Spleen (tissue), 11 donors: ENCODE measurements around the gene RAMP3. TPM values are rescaled to one million over a fixed set of nuclear protein-coding genes. Genes with fewer than 3 reads are reported as not detected.

ENCODE experiments used
- DNase-seq: peaks from one replicate; pipeline ENCODE4 v3.0.0-alpha.2; 2020
- H3K27ac ChIP-seq, 8 donors: fragments of 200-600 bp; sonication (generic) in 7 of 8; 1 replicate in 4 of 8; 2 replicates in 4 of 8; pipeline versions ENCODE4 v1.5.0 to v1.8.0; 2016 to 2021; ENCODE audit warnings: inconsistent platforms in 4 of 8, mild to moderate bottlenecking in 4 of 8, moderate library complexity in 1 of 8
- H3K27me3 ChIP-seq, 7 donors: fragments of 200-600 bp; sonication (generic) in 6 of 7; replicated peaks in 1 of 7; 1 replicate in 4 of 7; 2 replicates in 3 of 7; pipeline versions ENCODE4 v1.5.0 to v1.8.0; 2016 to 2021; ENCODE audit warnings: inconsistent platforms in 3 of 7, mild to moderate bottlenecking in 1 of 7
- H3K36me3 ChIP-seq, 6 donors: fragments of 200-600 bp; sonication (generic) in 5 of 6; 1 replicate in 4 of 6; 2 replicates in 2 of 6; pipeline versions ENCODE4 v1.5.0 to v1.8.0; 2016 to 2021; ENCODE audit warnings: inconsistent platforms in 2 of 6
- H3K4me1 ChIP-seq, 6 donors: fragments of 200-600 bp; sonication (generic) in 5 of 6; 1 replicate in 3 of 6; 2 replicates in 3 of 6; pipeline versions ENCODE4 v1.5.0 to v1.8.0; 2016 to 2021; ENCODE audit warnings: inconsistent platforms in 3 of 6
- H3K4me3 ChIP-seq, 8 donors: fragments of 200-600 bp; sonication (generic) in 7 of 8; 1 replicate in 4 of 8; 2 replicates in 4 of 8; pipeline versions ENCODE4 v1.5.0 to v1.8.0; 2016 to 2021; ENCODE audit warnings: inconsistent platforms in 4 of 8, mild to moderate bottlenecking in 4 of 8, moderate library complexity in 2 of 8
- H3K9me3 ChIP-seq, 8 donors: fragments of 200-600 bp; sonication (generic) in 7 of 8; 1 replicate in 4 of 8; 2 replicates in 4 of 8; pipeline versions ENCODE4 v1.5.0 to v1.8.0; 2016 to 2021; ENCODE audit warnings: inconsistent platforms in 4 of 8
- POLR2A ChIP-seq, 3 donors: fragments of 450-650 bp; IDR thresholded peaks; one replicate each; pipeline ENCODE4 v1.5.1; 2017; ENCODE audit warnings: antibody characterized with exemption in 3 of 3, mild to moderate bottlenecking in 1 of 3
- POLR2AphosphoS5 ChIP-seq, 3 donors: sonication (generic); formaldehyde crosslinking; IDR thresholded peaks; one replicate each; pipeline ENCODE4 v1.5.1; 2017; ENCODE audit warnings: antibody characterized with exemption in 3 of 3
- WGBS, 5 donors: extraction: QIAGEN DNeasy Blood & Tissue Kit in 3 of 5; methylation state at CpG; one replicate each; pipeline versions ENCODE4 v1.1.5 to v1.1.7; 2013 to 2018; 5-methylcytosine and 5-hydroxymethylcytosine counted together
- intact Hi-C: fragments of 100-400 bp; cut with DNase I; formaldehyde crosslinking; loops from one replicate; pipeline ENCODE4 v1.15.0; 2023; ENCODE audit warnings: low total_unique reads
- polyA plus RNA-seq, 3 donors: library from polyadenylated mRNA; stranded (reverse); fragments of 200-250 nt; gene quantifications; one replicate each; pipeline ENCODE4 v1.2.1, GENCODE V29; 2013
- total RNA-seq, 7 donors: library from RNA; depleted of rRNA in 3 of 7; stranded (reverse); fragments of >200 nt in 3 of 7; fragmentation: NEBNext Ultra II Directional in 4 of 7; extraction: Animal tissue kit (Norgen Biotek cat#: 25700) in 4 of 7; gene quantifications; one replicate each; pipeline versions ENCODE4 v1.1.0 to v1.2.1, GENCODE V29; 2016 to 2021
- TF ChIP-seq, protein P1 (sequence below), 11 experiments: fragments of 200-600 bp in 7 of 11; fragments of 450-650 bp in 4 of 11; sonication (generic) in 4 of 11; IDR thresholded peaks in 8 of 11; conservative IDR thresholded peaks in 3 of 11; 1 replicate in 7 of 11; 2 replicates in 4 of 11; pipeline versions ENCODE4 v1.4.0 to v1.8.0; 2016 to 2021; ENCODE audit warnings: antibody characterized with exemption in 11 of 11, inconsistent platforms in 4 of 11, mild to moderate bottlenecking in 1 of 11
- donor health status: healthy with polysubstance abuse.
- donor health status: DM: no; HTN: no; CAD: no; lungs with moderate emphysema.
- donor health status: DM: no; HTN: no; CAD: no.
- donor health status: Bipolar disorder and iron deficiency.
- donor health status: healthy.
- donor health status: DM: no; HTN: no; CAD: no.
- donor health status: DM: yes; HTN: yes; CAD: no.

RAMP3 gene
- total and polyA plus RNA-seq, 10 donors = 6.3 to 27.8 (median 13.6) TPM

DNA sequence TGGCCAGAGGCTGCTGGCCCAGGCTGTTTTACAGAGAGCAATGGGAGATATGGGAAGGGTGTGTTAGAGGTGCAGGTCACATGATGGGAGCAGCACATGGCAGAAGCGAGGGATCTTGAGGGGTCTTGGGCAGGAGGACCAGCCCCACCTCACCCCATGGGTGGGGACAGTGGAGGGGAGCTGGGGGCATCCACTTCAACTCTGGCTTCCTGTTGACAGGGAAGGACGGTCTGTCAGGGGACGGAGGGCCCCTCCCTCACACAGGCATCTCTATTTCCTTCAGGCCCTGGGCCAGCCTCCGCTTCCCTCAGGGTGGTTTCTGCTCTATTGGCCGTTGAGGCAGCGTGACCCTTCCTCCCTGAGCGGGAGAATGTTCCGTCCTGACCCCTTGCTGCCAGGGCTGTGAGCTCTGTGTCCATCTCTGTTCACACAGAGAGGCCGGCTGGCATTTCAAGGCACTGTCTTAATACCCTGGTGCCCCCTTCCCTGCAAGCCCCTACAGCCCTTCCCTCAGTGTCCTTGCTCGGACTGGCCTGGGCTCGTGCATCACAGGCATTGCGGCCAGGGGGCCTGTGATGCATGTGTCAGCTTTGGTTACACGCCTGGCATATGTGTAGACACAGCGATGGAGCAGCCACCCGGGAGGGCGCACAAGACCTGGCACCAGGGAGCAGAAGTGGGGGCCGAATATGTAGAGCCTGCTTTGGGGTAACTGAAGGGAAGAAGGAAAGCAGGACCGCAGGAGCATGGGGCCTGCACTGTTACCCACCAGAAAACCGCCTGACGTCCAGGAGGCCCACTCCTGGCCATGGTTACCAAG lies 31.8 kb downstream of the RAMP3 start:
- H3K36me3 ChIP-seq = no peaks in the 10 kb centered on the region
- peaks cover 0 to 4% (median 0%) of the 10 kb centered on the region in 6 donors for H3K4me1 ChIP-seq
- TF ChIP-seq, protein P1, sequence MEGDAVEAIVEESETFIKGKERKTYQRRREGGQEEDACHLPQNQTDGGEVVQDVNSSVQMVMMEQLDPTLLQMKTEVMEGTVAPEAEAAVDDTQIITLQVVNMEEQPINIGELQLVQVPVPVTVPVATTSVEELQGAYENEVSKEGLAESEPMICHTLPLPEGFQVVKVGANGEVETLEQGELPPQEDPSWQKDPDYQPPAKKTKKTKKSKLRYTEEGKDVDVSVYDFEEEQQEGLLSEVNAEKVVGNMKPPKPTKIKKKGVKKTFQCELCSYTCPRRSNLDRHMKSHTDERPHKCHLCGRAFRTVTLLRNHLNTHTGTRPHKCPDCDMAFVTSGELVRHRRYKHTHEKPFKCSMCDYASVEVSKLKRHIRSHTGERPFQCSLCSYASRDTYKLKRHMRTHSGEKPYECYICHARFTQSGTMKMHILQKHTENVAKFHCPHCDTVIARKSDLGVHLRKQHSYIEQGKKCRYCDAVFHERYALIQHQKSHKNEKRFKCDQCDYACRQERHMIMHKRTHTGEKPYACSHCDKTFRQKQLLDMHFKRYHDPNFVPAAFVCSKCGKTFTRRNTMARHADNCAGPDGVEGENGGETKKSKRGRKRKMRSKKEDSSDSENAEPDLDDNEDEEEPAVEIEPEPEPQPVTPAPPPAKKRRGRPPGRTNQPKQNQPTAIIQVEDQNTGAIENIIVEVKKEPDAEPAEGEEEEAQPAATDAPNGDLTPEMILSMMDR (IDR thresholded peaks at IDR 0.05 in 8 of 11, conservative IDR thresholded peaks at IDR 0.05 in 3 of 11) = no peak
- no peak for TF ChIP-seq POLR2A (IDR thresholded peaks at IDR 0.05)
- TF ChIP-seq POLR2AphosphoS5 (IDR thresholded peaks at IDR 0.05) = no peak
- no peaks in the 10 kb centered on the region for H3K27me3 ChIP-seq
- peak; percentile 62 for DNase-seq
- intact Hi-C loops = no loop called here
- H3K9me3 ChIP-seq = no peaks in the 10 kb centered on the region
- H3K4me3 ChIP-seq = no peak overlapping the region
- 75 to 83% (median 79%) methylated on average over 19 to 20 of the region's 20 CpGs for WGBS, 5 donors
- H3K27ac ChIP-seq = no peak overlapping the region

DNA sequence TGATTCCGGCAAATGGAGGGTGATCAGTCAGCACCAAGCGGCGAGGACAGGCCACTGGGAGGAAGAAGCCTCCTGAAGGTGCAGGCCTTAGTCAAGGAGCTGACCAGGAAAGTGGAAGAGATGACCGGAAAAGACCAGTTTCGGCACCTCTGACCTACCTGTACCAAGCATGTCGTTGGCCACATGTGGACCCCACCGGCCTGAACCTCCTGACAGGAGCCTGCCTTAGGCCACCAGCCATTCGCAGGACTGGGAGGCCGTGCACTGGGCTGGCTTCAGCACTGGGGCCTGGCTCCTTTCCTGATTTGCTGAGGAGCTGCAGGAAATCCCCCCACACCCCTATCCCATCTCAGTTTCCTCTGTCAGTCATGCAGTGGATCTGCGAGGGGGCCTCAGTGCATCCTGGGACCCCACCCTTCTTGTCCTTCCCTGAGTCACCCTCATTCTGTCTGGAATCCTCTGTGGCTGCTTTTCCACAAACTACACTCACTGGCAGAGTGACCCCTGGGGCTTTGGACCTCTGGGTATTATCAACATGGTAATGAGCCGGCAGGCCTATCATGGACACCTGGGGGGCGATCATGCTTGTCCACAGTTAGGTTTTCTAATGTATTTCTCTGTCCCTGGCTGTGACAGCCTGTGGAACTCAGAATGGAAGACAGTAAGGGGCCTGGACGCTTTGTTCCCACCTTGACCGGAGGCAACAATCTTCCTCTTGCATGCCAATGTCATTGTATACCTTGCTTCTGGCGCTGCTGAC lies 33.0 kb downstream of the RAMP3 start:
- 87 to 94% (median 92%) methylated on average over 15 of the region's 15 CpGs for WGBS, 5 donors
- H3K4me3 ChIP-seq = no peak overlapping the region
- peaks cover 0 to 6% (median 0%) of the 10 kb centered on the region in 7 donors for H3K27me3 ChIP-seq
- peak; percentile 69 for DNase-seq
- peaks cover 0 to 4% (median 0%) of the 10 kb centered on the region in 6 donors for H3K4me1 ChIP-seq
- no peak for TF ChIP-seq POLR2AphosphoS5 (IDR thresholded peaks at IDR 0.05)
- no peak for TF ChIP-seq POLR2A (IDR thresholded peaks at IDR 0.05)
- TF ChIP-seq, protein P1 (IDR thresholded peaks at IDR 0.05 in 8 of 11, conservative IDR thresholded peaks at IDR 0.05 in 3 of 11) = no peak
- H3K36me3 ChIP-seq = no peaks in the 10 kb centered on the region
- no peaks in the 10 kb centered on the region for H3K9me3 ChIP-seq
- no peak overlapping the region for H3K27ac ChIP-seq
- intact Hi-C loops = no loop called here

DNA sequence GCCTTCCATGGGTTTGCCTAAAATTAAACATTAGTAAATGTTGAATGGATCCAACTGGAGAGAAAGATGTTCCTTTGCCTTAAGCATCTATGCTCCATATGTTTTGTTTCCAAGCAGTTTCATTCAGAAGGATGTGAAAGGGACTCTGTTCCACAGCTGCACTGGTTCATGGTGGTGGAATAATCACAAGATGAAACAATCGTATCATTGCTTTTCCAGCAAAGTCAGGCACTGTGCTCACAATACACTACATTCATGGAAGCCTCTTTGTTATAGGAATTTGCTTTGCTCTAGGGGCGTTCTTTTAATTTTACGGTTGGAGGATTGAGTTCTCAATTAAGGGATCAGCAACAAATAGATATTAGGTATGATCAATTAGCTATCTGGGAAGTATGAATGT lies 33.8 kb downstream of the RAMP3 start:
- intact Hi-C loops = no loop called here
- no peak for TF ChIP-seq POLR2AphosphoS5 (IDR thresholded peaks at IDR 0.05)
- TF ChIP-seq, protein P1 (IDR thresholded peaks at IDR 0.05 in 8 of 11, conservative IDR thresholded peaks at IDR 0.05 in 3 of 11) = no peak
- no peak for TF ChIP-seq POLR2A (IDR thresholded peaks at IDR 0.05)
- Histone ChIP-seq H3K27ac (peak overlapping the region in 1 of 8 donors; percentile 72), H3K4me3 (no peak overlapping the region), H3K9me3 (no peaks in the 10 kb centered on the region), H3K27me3 (peaks cover 0 to 7% (median 0%) of the 10 kb centered on the region in 7 donors), H3K4me1 (peaks cover 0 to 4% (median 0%) of the 10 kb centered on the region in 6 donors), H3K36me3 (no peaks in the 10 kb centered on the region)
- WGBS, 5 donors = 77 to 97% (median 95%) methylated on average over 3 of the region's 3 CpGs
- DNase-seq = no peak

DNA sequence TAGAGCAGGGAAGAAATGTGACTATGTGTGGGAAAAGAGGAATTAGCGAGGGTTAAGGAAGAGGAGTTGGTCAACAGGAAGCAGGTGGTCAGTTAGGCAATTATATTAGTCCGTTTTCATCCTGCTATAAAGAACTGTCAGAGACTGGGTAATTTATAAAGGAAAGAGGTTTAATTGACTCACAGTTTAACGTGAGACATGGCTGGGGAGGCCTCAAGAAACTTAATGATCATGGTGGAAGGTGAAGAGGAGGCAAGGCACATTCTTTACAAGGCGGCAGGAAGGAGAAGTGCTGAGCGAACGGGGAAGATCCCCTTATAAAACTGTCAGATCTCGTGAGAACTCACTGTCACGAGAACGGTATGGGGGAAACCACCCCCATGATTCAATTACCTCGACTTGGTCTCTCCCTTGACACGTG lies 35.0 kb downstream of the RAMP3 start:
- H3K4me1 ChIP-seq = peaks cover 0 to 4% (median 0%) of the 10 kb centered on the region in 6 donors
- peak overlapping the region in 4 of 8 donors; percentile 3 to 37 (median 20) for H3K4me3 ChIP-seq
- peak overlapping the region in 5 of 8 donors; percentile 7 to 72 (median 53) for H3K27ac ChIP-seq
- intact Hi-C loops = no loop called here
- WGBS, 5 donors = 33 to 54% (median 43%) methylated on average over 11 of the region's 11 CpGs
- H3K36me3 ChIP-seq = no peaks in the 10 kb centered on the region
- DNase-seq = peak; percentile 5
- no peaks in the 10 kb centered on the region for H3K9me3 ChIP-seq
- H3K27me3 ChIP-seq = peaks cover 0 to 10% (median 0%) of the 10 kb centered on the region in 7 donors
- TF ChIP-seq, protein P1 (IDR thresholded peaks at IDR 0.05 in 8 of 11, conservative IDR thresholded peaks at IDR 0.05 in 3 of 11) = no peak
- no peak for TF ChIP-seq POLR2AphosphoS5 (IDR thresholded peaks at IDR 0.05)
- TF ChIP-seq POLR2A (IDR thresholded peaks at IDR 0.05) = no peak
